Peyer's patch (tissue), 4 donors: ENCODE measurements around the gene FUNDC2.

Source experiments
- CTCF ChIP-seq, 6 experiments: fragments of 450-650 bp in 4 of 6; fragments of 200-600 bp in 2 of 6; sonication (generic) in 1 of 6; IDR thresholded peaks; one replicate each; pipeline ENCODE4 v1.5.1; 2017 to 2019; ENCODE audit warnings: antibody characterized with exemption in 6 of 6, mild to moderate bottlenecking in 3 of 6, moderate library complexity in 1 of 6
- POLR2A ChIP-seq, 2 donors: fragments of 450-650 bp; IDR thresholded peaks; one replicate each; pipeline ENCODE4 v1.5.1; 2017; ENCODE audit warnings: antibody characterized with exemption in 2 of 2, mild to moderate bottlenecking in 2 of 2, moderate library complexity in 2 of 2

- TF ChIP-seq CTCF (IDR thresholded peaks at IDR 0.05) (no peak), POLR2A (IDR thresholded peaks at IDR 0.05) (no peak)
These were observed 45.1 kb downstream of the FUNDC2 start for GRCh38 chrX:155071694-155072280.
